GM18867 (cell line): ENCODE measurements around the gene NACA2.
"Not testable (repeated sequence)": the region's sequence is repeated elsewhere in the genome, so short reads cannot be mapped to it uniquely, and the experiment has no call there.

Experiments
- ATAC-seq: cut with Tn5 transposase; IDR thresholded peaks from one replicate; pipeline ENCODE4 v1.9.1; 2021; ENCODE audit warnings: mild to moderate bottlenecking, moderate library complexity; ENCODE audit not compliant: unreplicated experiment

Gene NACA2

DNA sequence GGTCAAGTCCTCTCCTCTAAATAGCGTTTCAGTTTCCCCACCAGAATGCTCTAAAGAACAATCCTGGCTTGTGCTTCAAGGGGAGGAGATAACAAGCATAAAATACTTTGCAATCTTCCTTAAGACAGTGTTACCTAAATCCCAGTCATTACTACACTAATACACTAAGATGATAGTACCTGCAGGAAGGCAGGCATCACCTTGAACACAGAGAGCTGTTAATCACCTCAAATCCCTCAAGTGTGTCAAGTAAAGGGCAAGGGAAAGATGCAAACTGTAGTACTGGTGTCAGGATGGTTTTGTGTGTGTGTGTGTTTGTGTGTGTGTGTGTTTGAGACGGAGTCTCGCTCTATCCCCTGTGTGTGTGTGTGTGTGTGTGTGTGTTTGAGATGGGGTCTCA is 36.8 kb downstream of the NACA2 start:
- no peak for ATAC-seq

DNA sequence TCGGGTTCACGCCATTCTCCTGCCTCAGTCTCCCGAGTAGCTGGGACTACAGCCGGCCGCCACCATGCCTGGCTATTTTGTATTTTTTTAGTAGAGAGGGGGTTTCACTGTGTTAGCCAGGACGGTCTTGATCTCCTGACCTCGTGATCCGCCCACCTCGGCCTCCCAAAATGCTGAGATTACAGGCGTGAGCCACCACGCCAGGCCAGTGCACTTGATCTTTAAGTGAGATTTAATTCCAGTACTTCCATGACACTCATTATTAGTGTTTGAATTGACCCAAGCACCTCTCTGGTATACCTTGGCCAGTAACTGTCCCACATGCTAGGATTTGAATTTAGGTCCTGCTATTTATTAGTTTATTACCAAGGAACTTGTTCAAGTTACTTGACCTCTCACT is 38.5 kb downstream of the NACA2 start:
- ATAC-seq = not testable (repeated sequence)

DNA sequence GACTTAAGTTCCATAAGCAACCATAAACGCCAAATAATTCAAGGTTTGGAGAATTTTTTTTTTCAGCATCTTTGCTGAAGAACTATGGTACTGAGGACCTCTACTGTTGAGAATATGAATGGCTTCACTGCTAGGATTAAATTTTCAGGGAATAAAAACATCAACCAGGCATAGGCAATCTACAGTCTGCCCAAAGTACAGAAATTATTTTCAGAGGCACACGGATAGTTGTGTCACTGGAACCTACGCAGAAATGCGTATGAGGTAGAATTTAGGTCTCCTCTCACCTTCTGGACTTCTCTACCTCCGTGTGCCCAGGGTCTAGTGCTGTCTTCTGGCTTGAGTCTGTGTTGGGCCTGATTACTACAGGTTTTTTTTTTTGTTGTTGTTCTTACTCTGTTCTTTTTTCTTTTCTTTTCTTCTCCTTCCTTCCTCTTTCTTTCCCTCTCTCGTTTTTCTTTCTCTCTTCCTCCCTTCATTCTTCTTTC is 39.7 kb downstream of the NACA2 start:
- no peak for ATAC-seq

GRCh38 chr17:61547113-61547512 is 43.9 kb downstream of the NACA2 start:
- ATAC-seq = no peak

DNA sequence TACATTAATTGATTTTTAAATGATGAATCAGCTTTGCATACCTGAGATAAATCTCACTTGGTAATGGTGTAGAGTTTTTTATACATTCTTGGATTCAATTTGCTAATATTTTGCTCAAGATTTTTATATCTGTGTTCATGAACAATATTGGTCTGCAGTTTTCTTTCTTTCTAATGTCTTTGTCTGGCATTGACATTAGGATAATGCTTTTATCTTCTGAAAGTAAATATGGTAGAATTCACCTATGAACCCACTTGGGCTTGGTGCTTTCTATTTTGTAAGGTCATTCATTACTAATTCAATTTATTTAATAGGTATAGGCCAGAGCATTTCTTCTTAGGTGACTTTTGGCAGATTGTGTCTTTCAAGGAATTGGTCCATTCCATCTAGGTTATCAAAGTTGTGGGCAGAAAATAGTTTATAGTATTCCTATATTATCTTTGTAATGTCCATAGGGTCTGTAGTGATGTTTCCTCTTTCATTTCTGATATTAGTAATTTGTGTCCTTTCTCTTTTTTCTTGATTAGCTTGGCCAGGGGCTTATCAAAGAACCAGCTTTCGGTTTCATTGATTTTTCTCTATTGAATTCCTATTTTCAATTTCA is 45.6 kb downstream of the NACA2 start:
- no peak for ATAC-seq

- ATAC-seq = no peak
These were observed 47.1 kb downstream of the NACA2 start for GRCh38 chr17:61543786-61544415.

DNA sequence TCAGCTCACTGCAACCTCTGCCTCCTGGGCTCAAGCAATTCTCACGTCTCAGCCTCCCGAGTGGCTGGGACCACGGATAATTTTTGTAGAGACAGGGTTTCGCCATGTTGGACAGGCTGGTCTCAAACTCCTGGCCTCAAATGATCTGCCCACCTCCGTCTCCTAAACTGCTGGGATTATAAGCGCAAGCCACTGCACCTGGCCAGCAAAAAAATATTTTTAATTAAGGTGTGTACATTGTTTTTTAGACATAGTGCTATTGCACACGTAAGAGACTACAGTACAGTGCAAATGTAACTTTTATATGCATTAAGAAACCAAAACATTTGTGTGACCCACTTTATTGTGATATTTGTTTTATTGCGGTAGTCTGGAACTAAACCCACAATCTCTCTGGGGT is 49.0 kb downstream of the NACA2 start:
- no peak for ATAC-seq

GRCh38 chr17:61540874-61541273 is 50.1 kb downstream of the NACA2 start:
- no peak for ATAC-seq
